Measurements from ENCODE around the gene SLC16A5.
A peak's percentile ranks its signal among the peaks of the same experiment; 100 is the strongest.
"Not testable (repeated sequence)": the region's sequence is repeated elsewhere in the genome, so short reads cannot be mapped to it uniquely, and the experiment has no call there.

SLC16A5 gene

GRCh38 chr17:75087558-75088453 lies at the start of gene SLC16A5:
Gene SLC16A5, plus strand, starts transcription at chr17:75087954. Its CDS starts 5,683 bp downstream, at chr17:75093637.
- peak; percentile 92 to 93 for DNase-seq

GRCh38 chr17:75039238-75039637 lies 48.5 kb upstream of the SLC16A5 start:
- DNase-seq = no peak

GRCh38 chr17:75041656-75042280 lies 46.0 kb upstream of the SLC16A5 start:
- DNase-seq = no peak

GRCh38 chr17:75043789-75044188 lies 44.0 kb upstream of the SLC16A5 start:
- DNase-seq = not testable (repeated sequence)

GRCh38 chr17:75044716-75045115 lies 43.0 kb upstream of the SLC16A5 start:
- no peak for DNase-seq

- not testable (repeated sequence) for DNase-seq
These were observed 41.8 kb upstream of the SLC16A5 start for GRCh38 chr17:75045946-75046406.

- peak; percentile 95 to 96 for DNase-seq
These were observed 41.1 kb upstream of the SLC16A5 start, which contains the start of the genes ATP5PD and KCTD2 for GRCh38 chr17:75046407-75047289. Gene ATP5PD, minus strand, starts transcription at chr17:75046969. Its CDS starts 4,319 bp downstream, at chr17:75042650. Gene KCTD2, plus strand, starts transcription at chr17:75047225. Its CDS starts 26 bp downstream, at chr17:75047251.

- no peak for DNase-seq
These were observed 40.2 kb upstream of the SLC16A5 start for GRCh38 chr17:75047398-75048098.

- peak; percentile 44 to 46 for DNase-seq
These were observed 39.4 kb upstream of the SLC16A5 start for GRCh38 chr17:75048249-75048878.

GRCh38 chr17:75049057-75049456 lies 38.7 kb upstream of the SLC16A5 start:
- no peak for DNase-seq

GRCh38 chr17:75049706-75050105 lies 38.0 kb upstream of the SLC16A5 start:
- no peak for DNase-seq

GRCh38 chr17:75051941-75052340 lies 35.8 kb upstream of the SLC16A5 start:
- no peak for DNase-seq

GRCh38 chr17:75059369-75060345 lies 28.1 kb upstream of the SLC16A5 start:
- DNase-seq = peak; percentile 19 to 36

- DNase-seq = no peak
These were observed 27.2 kb upstream of the SLC16A5 start for GRCh38 chr17:75060434-75061054.

GRCh38 chr17:75061055-75061438 lies 26.7 kb upstream of the SLC16A5 start:
- DNase-seq = no peak

GRCh38 chr17:75061618-75062017 lies 26.1 kb upstream of the SLC16A5 start:
- DNase-seq = no peak

GRCh38 chr17:75063201-75063600 lies 24.6 kb upstream of the SLC16A5 start:
- DNase-seq = no peak

GRCh38 chr17:75063626-75064025 lies 24.1 kb upstream of the SLC16A5 start:
- DNase-seq = no peak

GRCh38 chr17:75064040-75064439 lies 23.7 kb upstream of the SLC16A5 start:
- no peak for DNase-seq

- DNase-seq = no peak
These were observed 23.3 kb upstream of the SLC16A5 start for GRCh38 chr17:75064460-75064859.

Measured in AML-193 (cell line).